HG03571 (cell line): ENCODE measurements around the gene NHLRC4.

Experiments used
- ATAC-seq: cut with Tn5 transposase; IDR thresholded peaks from one replicate; pipeline ENCODE4 v1.9.1; 2021; ENCODE audit not compliant: unreplicated experiment

NHLRC4 gene

DNA sequence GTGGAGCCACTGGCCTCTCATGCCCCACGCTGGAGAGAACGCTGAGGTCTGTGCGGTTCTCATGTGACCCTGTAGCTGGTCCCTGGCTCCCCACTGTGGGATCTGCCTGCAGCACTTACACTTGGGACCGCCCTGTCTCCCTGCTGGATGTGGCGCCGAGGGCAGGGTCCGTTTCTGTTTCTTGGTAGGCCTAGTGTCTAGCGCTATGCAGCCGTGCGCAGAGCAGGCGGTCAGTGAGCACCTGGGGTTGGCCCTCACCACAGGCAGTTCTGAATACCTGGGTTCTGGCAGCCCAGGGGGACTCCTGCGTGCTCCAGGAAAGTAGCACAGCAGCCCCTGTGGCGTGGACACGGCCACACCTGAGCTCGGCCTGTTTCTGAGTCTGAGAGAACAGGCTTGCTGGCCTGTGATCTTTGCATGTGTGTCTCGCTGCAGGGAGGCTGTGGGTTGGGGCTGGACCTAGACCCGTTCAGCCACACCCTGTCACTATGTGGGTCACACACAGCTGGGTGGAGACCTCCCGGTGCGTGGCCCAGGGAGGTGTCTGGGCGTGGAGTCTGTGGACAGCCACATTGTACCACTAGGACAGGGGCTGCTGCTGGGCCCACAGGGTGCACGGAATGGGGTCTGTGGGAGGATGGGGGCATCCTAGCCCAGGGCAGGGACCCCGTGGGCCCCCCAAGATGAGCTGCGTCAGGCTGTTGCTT, 36.5 kb upstream of the NHLRC4 start:
- ATAC-seq, result no peak

DNA sequence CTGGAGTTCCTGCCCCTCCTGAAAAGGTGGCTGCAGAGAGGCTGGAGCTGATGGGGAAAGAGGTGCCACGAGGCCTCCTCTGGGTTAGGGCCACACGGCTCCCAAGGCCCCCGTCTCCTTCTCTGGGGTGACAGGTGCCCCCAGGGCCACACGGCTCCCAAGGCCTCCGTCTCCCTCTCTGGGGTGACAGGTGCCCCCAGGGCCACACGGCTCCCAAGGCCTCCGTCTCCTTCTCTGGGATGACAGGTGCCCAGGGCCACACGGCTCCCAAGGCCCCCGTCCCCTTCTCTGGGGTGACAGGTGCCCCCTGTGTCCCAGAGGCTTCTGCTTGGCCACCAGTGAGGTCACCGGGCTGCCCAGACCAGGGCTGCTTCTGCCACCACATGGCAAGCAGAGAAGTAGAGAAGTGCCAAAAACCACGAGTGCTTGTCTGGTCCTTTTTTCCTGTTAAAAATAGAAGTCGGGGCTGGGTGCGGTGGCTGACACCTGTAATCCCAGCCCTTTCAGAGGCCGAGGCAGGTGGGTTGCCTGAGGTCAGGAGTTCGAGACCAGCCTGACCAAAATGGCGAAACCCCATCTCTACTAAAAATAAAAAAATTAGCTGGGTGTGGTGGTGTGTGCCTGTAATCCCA, 35.2 kb upstream of the NHLRC4 start:
- no peak for ATAC-seq

DNA sequence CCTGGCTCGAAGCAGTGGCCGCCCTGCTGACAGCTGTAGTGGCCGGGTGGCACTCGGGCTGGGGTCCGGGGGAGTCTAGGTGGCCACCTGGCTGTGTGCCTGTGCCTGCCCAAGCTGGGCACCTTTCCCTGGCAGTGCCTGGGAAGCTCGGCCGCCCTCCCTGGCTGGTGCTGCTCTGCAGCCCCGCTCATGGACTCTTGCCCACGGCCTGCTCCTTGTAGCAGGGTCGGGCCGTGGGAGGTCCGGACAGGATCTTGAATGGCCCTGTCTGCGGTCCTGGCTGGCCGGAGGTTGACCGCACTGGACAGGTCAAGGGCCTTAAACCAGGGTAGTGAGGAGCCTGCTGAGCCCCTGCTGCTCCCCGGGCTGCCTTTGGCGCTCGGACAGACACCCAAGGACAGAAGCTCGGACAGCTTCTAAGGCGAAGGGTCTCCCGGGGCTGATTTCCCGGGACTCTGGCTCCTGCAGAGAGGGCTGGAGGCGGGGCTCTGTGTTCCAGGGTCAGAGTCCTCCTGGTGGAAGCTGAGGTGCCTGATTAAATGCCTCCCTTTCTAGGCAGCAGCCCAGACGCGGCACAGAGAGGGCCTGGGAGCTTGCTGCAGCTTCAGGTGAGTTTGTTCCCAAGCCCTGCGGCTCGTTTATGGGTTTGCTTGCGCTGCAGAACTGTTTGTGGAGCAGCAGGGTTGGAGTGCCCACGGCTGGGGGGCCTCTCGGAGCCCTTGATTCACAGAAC, 33.2 kb upstream of the NHLRC4 start:
- no peak for ATAC-seq

DNA sequence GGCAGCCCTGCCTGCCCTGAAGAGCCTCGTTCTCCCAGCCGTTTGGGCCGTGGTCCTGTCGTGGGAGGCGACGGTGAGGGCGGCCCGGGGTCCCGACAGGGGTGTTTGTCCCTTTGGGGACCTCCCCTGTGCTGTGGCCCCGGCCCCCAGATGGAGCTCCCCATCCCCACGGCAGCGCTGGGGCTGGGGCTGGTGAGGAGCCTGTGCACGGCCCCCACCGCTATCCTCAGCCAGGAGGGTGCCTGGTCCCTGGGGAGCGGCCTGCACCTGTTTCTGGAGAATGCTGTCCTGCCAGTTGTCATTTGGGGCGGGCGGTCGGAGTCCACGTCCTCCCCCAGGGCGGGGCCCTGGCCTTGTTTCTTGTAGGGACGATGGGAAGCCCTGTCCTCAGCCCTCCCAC, 32.7 kb upstream of the NHLRC4 start:
- ATAC-seq, result no peak

DNA sequence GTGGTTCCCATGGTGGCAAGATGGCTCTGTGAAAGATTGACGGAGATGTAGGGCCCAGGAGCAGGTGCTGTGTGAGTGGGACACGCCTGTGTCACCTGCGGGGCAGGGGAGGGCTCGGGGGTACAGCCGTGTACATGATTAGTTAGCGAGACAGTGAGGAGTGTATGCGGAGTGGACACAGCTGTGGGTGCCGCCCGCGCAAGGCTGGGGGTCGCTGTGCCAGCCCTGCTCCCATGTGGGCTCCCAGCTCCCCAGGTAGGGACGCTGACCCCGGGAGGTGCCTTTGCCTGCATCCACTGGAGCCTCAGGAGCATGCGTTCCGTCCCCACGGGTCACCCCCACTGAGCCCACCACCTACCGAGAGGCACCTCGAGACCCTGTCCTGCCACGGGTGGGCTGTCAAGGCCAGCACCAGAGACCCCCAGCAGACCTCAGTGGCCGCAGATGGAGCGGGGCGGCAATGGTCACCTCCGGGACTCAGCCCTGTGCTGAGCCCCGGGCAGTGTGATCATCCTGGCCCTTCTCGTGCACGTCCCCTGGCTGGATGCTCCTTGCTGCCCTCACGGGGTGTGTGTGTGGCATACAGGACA, 31.9 kb upstream of the NHLRC4 start:
- ATAC-seq, result no peak

DNA sequence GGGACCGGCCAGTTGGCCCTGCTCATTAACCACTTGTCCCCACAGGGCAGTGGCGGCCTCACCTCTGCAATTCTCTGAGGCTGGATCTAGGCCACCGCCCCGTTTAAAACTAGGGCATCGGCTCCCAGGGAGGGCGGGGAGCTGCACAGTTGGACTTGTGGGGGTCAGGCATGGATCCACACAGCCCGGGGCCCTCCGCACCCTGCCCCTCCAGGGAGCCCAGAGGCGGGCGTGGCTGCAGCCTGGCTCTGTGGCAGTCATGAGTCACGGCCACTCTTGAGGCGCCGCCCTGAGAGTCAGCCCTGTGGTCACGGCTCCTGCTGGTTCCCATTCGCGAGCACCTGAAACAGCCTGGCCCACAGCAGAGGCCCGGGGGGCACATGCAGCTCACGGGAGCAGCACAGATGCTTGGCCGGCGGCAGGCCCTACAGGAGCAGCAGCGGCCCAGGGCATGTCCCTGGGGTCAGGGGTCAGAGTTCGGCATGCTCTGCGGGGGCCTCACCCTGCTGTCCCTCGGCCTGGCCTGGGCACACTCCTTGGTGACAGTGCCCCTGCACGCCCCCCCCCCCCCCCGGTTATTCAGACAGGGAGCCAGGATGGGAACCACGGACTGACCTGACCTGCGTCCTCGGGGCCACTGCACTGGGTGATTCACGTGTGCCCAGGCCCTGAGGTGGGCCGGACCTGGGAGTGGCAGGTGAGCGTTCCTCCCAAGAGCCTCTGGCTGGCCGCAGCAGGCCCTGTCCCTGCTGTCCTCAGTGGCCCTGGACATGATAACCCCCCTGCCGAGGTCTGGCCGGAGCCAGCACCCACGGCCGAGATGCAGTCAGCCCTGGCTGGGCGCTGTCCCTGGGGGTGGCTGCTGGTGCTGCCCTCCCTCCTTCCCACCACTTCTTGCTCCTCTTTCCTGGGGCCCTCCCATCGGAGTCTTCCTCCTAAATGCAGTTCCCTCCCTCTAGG, 31.1 kb upstream of the NHLRC4 start:
- ATAC-seq, result no peak

DNA sequence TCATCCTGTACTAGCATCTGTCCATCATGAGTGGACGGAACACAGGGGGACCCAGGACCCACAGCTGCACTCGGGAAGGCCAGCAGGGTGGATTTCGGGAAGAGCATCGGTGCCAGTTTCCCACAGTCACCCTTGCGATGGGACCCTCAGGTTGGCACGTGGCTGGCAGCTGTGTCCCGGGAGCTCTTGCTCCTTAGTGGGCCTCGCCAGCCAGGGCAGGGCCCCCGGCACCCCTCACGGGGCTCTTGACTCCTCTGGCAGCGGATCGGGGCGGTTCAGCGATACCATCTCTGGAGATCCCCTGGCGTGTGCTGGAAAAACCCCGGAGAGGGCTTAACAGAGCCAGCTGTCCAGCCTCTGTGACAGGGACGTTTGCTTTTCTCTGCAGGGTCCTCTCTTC, 30.1 kb upstream of the NHLRC4 start:
- ATAC-seq, result no peak

DNA sequence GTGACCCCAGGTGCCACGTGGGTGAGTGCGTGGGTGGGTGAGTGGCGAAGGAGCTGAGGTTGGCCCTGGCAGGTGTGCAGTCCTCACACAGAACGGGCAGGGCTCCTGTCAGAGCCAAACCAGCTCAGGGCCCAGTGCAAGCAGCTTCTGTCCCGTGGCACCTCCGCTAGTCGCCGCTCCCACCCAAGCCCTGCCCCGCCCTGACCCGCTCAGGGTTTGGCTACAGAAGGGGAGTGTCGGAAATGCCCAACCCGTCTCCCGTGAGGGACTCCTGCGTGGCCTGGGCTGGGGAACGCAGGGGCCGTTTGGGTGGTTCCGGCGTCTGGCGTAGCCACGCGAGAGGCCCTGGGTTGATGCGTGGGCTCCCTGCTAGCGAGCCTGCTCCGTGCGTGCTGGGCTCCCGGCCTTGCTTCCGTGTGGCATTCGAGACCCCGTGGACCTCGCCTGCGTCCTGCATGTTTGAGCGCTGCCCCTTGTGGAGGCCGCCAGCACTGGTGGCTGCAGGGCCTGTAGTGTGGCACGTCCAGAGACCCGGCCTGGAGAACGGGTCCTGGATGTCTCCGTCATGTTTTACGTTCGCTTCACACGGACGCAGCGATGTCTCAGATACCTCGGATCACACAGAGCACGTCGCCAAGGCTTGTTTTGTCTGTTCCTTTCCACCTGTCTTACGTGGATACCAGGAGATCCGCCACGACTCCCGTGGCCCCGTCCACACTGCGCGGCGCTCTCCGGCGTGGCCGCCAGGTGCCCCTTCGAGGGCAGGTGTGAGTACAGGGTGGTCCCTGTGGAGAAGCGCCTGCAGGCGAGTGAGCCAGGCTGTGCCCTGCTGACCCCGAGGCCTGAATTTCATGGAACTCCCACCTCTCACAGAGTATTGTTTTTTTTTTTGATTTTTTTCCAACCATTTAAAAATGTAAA, 29.1 kb upstream of the NHLRC4 start:
- ATAC-seq, result no peak

DNA sequence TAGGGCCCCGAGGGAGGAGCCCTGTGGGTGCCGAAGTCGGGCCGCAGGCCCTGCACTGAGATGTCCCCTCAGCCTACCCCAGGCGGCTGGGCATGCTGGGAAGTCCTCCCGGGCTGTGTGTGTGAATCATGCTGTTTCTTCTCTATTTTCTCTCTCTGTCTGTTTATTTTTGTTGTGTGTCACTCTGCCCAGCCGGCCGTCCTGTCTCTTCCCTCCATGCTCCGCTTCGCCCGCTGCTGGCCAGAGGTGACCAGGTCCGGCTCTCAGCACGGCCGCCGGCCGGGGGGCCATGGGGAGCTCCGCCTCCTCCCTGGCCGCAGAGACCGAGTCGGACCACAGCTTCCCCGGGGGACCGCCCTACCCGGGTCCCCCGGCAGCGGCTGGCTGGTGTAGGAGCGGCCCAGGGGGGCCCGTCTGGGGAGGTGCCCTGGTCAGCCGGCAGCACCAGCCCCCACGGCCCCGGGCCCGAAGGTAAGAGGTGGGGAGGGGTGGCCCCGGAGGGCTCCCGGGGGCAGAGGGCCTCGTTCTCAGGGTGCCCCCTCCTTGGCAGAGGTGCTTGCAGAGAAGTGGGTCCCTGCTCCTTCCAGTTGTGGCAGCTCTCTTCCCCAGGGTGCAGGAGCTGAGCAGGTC, 26.8 kb upstream of the NHLRC4 start:
- ATAC-seq, result no peak

DNA sequence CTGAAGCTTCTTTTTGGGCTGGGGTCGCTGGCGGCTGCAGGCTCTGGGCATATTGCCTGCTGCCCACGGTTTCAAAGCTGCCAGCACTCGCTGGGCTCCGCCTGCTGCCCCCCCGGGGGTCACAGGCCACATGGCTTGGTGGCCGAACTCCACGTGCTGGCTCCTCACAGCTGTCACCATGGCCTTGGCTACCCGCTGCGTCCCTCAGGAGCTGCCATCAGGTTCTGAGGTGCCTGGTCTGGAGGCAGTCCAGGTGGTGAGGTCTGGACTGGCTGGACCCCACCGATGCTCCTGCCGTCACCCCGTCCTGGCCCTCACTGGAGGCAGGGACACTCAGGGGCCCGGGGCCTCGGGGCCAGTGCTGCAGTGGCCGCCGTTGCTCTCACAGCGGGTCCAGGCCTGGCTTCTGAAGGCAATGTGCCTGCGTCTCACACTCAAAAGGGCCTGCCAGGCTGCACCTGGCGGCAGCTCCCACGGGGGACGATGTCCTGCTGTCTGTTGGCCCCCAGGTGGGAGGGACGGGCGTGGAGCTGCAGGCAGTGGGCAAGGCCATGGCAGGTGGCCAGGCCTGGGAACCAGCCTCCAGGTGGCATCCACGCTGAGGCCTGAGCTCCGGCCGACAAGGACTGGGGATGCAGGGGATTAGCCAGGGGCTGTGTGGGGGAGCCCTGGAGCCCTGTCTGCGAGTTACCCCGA, 26.0 kb upstream of the NHLRC4 start:
- no peak for ATAC-seq

DNA sequence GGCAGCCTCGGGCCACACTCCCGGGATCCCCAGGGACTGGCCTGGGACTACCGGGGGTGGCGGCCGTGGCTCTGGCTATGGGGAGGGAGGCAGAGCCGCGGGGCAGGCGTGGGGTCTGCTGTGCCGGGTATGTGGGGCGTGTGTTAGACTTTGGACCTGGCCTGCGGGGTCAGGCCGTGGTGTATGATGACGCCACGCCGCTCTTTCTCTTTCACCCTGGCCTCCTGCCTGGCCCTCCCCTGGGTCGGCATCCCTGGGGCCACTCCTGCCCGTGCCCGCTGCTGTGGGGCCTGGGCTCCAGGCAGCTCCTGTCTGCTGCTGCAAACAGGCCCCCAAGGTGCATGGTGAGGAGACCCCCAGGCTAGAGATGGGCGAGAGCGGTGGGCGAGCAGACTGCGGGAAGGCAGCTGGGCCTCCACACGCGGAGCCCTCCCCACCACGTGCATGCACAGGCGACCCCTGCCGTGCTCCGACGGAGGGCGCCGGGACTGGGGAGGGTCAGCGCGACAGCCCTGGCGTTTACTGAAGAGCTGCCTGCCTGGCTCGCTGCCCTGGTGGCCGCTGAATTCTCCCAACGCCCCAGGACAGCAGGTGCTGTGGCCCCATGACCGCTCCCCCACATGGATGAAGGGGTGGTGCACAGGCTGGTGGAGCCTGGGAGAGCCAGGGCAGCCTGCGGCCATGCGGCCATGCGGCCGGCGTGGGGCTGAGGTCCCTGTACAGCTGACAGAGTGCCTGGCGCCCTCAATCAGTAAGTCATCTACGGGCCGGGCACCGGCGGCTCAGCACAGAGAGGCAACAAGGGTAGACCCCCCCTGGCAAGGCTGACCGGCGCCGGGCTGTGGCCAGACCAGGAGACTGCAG, 23.3 kb upstream of the NHLRC4 start:
- ATAC-seq, result no peak

DNA sequence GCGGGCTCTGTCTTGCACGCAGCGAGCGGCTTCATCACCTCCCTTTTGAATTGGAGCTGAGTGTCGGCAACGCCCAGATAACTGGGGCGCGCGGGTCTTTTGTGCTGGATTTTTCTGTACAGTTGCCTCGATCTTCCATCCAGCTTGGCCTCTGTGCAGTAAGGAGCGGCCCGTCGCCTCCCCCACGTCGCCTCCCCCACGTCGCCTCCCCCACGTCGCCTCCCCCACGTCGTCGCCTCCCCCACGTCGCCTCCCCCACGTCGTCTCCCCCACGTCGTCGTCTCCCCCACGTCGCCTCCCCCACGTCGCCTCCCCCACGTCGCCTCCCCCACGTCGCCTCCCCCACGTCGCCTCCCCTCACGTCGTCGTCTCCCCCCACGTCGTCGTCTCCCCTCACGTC, 22.3 kb upstream of the NHLRC4 start:
- no peak for ATAC-seq

DNA sequence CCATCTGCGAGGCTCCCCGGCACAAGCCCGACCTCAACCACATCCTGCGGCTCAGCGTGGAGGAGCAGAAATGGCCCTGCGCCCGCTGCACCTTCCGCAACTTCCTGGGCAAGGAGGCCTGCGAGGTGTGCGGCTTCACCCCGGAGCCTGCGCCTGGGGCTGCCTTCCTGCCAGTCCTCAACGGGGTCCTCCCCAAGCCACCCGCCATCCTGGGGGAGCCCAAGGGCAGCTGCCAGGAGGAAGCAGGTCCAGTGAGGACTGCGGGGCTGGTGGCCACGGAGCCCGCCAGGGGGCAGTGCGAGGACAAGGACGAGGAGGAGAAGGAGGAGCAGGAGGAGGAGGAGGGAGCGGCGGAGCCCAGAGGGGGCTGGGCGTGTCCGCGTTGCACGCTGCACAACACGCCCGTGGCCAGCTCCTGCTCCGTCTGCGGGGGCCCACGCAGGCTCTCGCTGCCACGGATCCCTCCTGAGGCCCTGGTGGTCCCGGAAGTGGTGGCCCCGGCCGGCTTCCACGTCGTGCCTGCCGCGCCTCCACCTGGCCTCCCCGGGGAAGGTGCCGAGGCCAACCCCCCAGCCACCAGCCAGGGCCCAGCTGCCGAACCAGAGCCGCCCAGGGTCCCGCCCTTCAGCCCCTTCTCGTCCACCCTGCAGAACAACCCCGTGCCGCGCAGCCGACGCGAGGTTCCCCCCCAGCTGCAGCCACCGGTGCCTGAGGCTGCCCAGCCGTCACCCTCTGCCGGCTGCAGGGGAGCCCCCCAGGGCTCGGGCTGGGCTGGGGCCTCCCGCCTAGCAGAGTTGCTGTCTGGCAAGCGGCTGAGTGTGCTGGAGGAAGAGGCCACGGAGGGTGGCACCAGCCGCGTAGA, 19.7 kb upstream of the NHLRC4 start:
- ATAC-seq, result no peak

DNA sequence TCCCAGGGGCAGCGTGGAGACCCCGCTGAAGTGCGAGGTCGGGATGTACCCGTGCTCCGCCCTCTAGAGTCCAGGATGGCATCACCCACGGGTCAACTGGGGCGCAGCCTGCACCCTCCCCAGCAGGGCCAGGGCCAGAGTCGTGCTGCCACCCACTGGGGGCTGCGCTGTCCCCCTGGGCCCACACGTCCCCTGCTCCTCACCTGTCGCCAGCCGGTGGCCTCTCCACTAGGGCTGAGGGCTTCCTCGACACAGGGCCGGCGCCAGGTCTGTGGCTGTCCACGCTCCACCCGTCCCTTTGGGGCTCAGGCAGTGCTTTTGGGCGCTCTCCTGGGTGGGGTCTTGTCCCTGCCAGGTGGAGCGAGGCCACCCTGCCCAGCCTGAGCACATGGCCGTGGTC, 18.2 kb upstream of the NHLRC4 start:
- ATAC-seq, result no peak

DNA sequence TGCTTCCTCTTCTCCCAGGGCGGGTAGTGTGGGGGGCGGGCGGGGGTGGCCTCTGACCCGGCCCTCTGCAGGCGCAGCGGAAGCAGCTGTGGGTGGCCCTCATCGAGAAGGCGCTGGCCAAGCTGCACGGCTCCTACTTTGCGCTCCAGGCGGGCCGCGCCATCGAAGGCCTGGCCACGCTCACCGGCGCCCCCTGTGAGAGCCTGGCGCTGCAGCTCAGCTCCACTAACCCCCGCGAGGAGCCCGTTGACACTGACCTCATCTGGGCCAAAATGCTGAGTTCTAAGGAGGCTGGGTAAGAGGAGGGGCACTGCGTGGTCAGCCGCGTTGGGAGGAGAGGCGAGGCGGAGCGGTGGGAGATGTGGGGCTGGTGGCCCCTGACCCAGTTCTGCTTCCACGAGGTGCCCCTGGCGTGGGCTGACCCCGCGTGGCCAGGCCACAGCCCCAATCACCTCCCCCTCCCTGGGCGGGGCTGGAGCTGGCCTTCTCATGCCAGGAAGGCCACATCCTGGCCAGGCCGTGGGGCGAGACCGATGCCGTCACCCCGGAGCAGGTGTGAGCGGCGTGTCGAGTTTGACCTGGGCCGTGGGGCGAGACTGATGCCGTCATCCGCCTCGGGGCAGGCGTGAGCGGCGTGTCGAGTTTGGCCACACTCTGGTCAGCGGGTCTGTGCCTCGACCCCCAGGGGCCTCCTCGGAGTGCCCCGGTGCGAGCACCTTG, 17.1 kb upstream of the NHLRC4 start:
- ATAC-seq, result no peak

DNA sequence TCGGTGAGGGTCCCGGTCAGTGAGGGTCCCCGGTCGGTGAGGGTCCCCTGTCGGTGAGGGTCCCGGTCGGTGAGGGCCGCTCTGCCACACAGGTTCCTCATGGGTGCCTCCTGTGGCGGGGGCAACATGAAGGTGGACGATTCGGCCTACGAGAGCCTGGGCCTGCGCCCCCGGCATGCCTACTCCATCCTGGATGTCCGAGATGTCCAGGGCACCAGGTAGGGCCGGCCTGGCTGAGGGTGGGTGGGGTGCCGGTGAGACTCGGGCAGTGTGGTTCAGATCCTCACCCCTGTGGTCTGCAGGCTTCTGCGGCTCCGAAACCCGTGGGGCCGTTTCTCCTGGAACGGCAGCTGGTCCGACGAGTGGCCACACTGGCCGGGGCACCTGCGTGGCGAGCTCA, 15.6 kb upstream of the NHLRC4 start:
- no peak for ATAC-seq
